Spleen (tissue), 7 donors: ENCODE data around the gene EPHB6.

Source experiments
- POLR2A ChIP-seq, 3 donors: fragments of 450-650 bp; IDR thresholded peaks; one replicate each; pipeline ENCODE4 v1.5.1; 2017; ENCODE audit warnings: antibody characterized with exemption in 3 of 3, mild to moderate bottlenecking in 1 of 3
- POLR2AphosphoS5 ChIP-seq, 3 donors: sonication (generic); formaldehyde crosslinking; IDR thresholded peaks; one replicate each; pipeline ENCODE4 v1.5.1; 2017; ENCODE audit warnings: antibody characterized with exemption in 3 of 3
- TF ChIP-seq, protein P1 (sequence below), 11 experiments: fragments of 200-600 bp in 7 of 11; fragments of 450-650 bp in 4 of 11; sonication (generic) in 4 of 11; IDR thresholded peaks in 8 of 11; conservative IDR thresholded peaks in 3 of 11; 1 replicate in 7 of 11; 2 replicates in 4 of 11; pipeline versions ENCODE4 v1.4.0 to v1.8.0; 2016 to 2021; ENCODE audit warnings: antibody characterized with exemption in 11 of 11, inconsistent platforms in 4 of 11, mild to moderate bottlenecking in 1 of 11
- donor health status: DM: no; HTN: no; CAD: no; lungs with moderate emphysema.
- donor health status: DM: no; HTN: no; CAD: no.
- donor health status: DM: no; HTN: no; CAD: no.

GRCh38 chr7:142873281-142873784, 18.5 kb downstream of the EPHB6 start:
- TF ChIP-seq POLR2AphosphoS5 (IDR thresholded peaks at IDR 0.05) (no peak), POLR2A (IDR thresholded peaks at IDR 0.05) (no peak)
- TF ChIP-seq, protein P1, sequence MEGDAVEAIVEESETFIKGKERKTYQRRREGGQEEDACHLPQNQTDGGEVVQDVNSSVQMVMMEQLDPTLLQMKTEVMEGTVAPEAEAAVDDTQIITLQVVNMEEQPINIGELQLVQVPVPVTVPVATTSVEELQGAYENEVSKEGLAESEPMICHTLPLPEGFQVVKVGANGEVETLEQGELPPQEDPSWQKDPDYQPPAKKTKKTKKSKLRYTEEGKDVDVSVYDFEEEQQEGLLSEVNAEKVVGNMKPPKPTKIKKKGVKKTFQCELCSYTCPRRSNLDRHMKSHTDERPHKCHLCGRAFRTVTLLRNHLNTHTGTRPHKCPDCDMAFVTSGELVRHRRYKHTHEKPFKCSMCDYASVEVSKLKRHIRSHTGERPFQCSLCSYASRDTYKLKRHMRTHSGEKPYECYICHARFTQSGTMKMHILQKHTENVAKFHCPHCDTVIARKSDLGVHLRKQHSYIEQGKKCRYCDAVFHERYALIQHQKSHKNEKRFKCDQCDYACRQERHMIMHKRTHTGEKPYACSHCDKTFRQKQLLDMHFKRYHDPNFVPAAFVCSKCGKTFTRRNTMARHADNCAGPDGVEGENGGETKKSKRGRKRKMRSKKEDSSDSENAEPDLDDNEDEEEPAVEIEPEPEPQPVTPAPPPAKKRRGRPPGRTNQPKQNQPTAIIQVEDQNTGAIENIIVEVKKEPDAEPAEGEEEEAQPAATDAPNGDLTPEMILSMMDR (IDR thresholded peaks at IDR 0.05 in 8 of 11, conservative IDR thresholded peaks at IDR 0.05 in 3 of 11): peak in 7 of 11 experiments; percentile 13 to 70 (median 47)
